HG03469 (cell line): ENCODE data around the gene RRN3.
"Not testable (repeated sequence)": the region's sequence is repeated elsewhere in the genome, so short reads cannot be mapped to it uniquely, and the experiment has no call there.

Source experiments
- ATAC-seq: cut with Tn5 transposase; IDR thresholded peaks from one replicate; pipeline ENCODE4 v1.9.1; 2021; ENCODE audit warnings: mild to moderate bottlenecking, moderate library complexity, moderate number of reproducible peaks; ENCODE audit not compliant: unreplicated experiment

RRN3 gene

DNA sequence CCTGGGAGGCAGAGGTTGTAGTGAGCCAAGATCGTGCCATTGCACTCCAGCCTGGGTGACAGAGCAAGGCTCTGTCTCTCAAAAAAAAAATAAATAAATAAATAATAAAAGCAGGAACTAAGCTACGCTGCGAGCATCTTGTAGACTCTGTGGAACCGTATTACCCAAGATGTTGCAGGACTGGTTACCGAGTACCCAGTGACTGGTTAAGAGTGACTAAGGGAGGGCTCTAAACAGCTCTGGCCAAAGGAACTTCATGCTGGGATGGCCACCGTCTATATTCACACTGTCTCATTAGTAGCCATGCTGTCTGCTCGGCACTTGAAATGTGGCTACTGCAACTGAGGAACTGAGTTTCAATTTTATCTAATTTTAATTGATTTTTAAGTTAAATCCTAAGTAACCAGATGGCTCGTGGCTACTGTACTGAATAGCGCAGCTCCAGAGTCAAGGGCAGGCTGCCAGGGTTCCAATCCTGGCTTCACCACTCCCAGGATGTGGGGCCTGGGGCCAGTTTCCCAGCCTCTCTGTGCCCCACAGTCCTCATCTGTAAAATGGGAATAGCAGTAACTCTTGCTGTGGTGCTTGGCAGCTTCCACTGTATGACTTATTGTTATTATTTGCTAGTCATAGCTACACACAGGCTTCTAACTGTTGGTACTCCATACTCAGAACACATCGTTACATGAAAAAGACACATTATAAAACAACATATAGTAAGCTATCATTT lies 41.2 kb downstream of the RRN3 start:
- no peak for ATAC-seq

DNA sequence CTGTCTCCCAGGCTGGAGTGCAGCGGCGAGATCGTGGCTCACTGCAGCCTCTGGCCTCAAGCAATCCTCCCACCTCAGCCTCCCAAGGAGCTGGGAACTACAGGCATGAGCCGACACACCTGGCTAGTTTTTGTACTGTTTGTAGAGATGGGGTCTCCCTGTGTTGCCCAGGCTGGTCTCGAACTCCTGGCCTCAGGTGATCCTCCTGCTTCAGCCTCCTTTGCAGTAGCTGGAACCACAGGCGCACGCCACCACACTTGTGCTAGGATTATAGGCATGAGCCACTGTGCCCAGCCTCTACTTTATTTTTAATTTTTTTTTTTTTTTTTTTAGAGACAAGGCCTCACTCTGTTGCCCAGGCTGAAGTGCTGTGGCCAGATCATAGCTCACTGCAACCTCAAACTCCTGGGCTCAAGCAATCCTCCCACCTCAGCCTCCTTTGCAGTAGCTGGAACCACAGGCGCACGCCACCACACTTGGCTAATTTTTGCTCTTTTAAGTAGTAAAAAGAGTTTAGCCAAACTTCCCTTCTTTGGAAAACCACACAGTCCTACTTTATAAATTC lies 42.6 kb downstream of the RRN3 start:
- no peak for ATAC-seq

DNA sequence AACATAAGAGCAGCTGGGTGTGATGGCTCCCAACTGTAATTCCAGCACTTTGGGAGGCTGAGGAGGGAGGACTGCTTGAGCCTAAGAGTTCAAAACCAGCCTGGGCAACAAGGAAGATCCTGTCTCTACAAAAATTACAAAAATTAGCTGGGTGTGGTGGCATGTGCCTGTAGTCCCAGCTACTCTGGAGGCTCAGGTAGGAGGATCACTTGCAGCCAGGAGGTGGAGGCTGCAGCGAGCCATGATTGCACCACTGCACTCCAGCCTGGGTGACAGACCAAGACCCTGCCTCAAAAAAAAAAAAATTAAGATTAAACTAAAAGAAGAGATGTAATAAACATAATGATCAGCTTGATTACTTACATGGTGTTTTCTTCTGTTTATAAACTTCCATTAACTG lies 43.6 kb downstream of the RRN3 start:
- not testable (repeated sequence) for ATAC-seq

DNA sequence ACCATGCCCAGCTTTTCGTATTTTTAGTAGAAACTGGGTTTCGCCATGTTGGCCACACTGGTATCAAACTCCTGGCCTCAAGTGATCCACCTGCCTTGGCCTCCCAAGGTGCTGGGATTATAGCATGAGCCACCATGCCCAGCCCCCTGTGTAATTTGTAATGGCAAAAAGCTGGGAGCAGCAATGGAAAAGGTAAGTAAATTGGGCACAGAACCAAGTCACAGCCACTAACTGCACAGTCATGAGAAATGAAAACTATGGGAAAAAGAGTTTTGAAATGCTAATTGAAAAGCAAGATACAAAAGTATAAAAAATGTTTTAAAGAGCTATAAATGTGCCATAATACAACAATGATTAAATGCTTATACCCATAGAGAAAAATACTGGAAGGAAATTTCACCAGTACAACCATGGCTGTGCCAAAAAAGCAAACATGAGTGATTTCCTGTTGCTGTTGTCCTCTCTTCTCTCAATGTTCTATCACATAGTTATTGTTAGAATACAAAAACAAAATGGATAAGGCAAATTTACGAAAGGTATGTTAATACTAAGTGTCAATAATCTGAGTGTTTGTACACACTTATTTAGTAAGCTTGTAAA lies 44.4 kb downstream of the RRN3 start:
- ATAC-seq: no peak

DNA sequence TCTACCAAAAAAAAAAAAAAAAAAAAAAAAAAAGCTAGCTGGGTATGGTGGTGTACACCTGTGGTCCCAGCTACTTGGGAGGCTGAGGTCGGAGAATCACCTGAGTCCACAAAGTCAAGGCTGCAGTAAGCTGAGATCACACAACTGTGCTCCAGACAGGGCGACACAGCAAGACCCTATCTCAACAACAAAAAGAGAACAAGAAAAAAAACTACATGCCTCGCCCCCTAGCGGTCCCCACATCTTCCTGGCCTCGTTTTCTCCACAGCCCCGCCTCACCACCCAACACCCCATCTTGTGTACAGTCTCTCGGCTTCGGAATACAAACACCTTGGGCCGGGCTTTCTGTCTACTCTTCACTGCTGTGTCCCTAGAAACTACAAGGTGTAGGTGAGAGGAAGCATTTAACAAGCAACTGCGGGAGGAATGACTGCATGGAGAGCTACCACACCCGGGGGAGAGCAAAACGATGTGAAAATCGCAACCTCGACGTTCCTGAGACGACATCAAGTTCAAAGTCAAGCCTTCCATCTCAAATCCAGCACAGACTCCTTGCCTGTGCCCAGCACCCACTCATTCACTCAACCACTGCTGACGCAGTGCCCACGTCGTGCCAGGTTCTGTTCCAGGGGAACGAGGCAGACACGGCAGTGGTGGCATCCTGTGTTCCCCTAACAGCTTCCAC lies 47.2 kb downstream of the RRN3 start:
- ATAC-seq: no peak

DNA sequence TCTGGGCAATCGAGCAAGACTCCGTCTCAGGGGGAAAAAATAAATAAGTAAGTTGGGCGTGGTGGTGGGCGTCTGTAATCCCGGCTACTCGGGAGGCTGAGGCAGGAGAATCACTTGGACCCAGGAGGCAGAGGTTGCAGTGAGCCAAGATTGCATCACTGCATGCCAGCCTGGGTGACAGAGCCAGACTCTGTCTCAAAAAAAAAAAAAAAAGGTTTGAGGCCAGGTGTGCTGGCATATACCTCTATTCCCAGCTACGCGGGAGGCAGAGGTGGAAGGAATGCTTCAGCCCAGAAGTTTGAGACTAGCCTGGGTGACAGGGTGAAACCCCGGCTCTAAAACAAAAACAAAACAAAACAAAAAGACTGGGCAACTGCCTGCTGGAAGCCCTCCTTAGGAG lies 48.8 kb downstream of the RRN3 start:
- ATAC-seq: not testable (repeated sequence)

DNA sequence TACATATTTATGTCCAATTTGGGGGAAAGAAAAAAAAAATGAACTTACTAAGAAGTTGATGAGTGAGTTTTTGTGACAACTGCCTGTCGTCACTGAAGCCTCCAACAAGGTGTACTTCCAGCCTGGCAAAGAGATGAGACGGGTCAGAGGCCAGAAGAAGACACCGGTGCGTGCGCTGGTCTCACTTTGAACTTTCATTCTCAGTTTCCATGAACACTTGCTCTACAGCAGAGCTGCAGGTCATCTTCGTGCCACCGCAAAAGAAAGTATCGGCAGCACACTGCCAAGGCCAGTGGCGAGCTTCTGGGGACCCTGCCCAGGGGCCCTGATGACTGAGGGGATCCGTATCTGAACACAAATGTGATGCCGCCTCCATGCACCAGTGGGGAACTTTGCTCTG lies 49.8 kb downstream of the RRN3 start:
- ATAC-seq: no peak

DNA sequence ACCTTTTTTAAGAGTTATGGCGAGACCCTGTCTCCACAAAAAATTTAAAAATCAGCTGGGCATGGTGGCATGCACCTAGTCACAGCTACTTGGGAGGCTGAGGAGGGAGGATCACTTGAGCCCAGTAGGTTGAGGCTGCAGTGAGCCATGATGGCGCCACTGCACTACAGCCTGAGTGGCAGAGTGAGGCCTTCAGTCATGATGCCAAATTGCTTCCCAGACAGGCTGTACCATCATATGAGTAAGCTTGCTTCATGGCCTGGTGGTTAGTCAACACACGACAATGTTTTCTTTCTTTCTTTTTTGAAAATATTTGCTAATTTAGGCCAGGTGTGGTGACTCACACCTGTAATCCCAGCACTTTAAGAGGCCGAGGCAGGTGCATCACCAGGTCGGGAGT lies 50.7 kb downstream of the RRN3 start:
- ATAC-seq: no peak

DNA sequence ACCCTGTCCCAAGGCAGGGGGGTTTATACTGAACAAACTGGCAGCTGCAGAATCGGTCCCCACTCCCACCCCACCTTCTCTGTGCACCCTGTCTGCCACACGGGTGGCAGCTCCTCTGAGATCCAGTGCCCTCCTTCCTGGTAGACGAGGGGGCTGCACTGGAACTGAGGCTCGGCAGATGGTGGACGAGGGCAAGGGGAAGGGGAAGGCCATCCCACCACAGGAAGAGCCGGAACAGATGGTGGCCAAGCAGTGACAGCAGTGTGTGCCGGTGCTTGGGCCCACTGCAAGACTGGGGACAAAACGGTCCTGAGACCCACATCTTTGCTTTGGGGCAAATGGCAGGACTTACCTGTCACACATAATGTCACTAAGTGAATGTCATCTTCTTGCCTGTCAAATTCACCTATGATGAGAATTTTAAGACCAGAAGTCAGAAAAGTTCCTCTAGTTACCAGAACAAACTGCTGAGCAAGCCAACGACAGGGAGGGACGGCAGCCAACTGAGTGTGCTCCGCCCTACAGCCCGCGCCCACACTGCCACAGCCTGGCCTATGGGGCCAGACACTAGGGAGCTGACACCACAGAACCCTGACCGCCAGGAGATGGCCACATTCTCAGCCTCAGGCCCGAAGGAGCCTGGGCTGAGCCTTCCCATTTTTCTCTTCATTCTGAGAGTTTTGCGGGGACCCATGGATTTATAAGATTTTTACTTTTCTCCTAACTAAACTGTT lies 52.6 kb downstream of the RRN3 start:
- no peak for ATAC-seq

DNA sequence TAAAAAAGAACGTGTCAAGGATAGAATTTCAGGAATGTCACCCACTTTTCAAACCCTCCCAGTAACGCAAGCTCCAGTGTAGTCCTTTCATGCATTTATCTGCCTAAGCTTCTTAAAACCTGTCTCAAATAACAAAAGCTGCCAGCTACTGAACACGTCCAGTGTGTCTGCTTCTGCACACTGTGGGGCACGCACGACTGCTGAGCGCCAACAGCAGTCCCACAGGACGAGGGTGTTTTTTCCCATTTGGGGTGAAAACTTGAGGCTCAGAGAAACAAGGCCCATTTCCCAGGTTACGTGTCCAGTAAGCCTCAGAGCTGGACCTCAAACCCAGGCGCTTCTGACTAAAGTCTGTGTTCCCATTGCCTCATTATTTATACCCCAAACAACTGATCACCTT lies 55.4 kb downstream of the RRN3 start:
- no peak for ATAC-seq

DNA sequence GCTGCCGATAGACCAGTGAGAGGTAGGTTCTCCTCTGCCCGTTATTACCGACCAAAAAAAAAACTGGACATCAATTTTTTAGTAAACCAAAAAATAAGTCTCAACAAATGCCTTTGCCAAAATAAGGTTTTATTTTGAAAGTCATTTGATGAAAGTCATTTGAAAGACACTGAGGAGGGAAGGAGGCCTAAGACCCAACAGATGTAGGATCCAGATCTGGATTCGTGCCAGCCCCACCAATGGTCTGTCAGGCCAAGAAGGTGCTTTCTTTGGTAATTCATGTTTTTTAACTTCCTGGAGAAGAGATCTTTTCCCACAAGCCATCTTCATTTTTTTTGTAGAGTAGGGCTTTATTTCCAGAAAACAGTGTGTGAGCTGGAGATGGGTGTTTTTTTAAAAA lies 56.3 kb downstream of the RRN3 start:
- no peak for ATAC-seq

DNA sequence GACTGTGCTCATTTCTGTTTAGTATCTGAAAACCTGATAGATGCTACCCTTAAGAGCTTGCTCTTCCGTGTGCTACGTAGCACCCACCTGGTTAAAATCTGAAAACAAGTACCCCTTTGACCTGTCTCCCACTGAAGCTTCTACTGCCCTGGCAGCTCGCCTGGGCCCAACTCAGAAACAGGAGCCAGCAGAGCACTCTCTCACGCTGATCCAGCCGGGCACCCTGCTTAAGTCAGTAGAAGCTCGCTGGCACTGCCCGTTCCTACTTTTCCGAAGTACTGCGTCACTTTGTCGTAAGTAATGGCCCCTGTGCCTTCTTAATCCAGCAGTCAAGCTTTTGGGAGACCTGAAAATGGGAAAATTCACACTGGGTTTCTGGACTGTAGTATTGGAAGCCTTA lies 57.1 kb downstream of the RRN3 start:
- no peak for ATAC-seq

DNA sequence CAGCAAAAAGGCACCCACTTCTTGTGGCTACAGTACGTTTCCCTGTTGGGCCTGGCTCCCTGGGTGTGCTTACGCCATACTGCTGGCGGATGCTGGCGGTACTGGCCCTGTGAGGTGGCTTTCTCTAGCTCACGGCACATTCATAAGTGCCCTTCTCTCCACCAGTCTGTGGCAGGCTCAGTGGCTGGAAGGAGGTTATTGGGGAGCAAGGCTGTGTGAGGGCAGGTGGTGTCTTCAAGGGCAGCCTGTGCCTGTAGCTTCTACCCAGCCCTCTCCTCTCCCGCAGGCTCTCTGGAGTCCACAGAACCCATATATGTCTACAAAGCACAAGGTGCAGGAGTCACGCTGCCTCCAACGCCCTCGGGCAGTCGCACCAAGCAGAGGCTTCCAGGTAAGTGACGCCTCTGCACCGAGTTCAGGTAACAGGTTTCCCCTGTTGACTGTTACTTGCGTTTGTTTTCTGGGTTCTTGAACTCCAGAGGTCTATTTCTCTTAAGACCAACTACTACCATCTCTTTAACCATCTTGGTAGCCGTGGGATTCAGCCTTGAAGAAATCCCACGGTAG lies 58.8 kb downstream of the RRN3 start:
- no peak for ATAC-seq

DNA sequence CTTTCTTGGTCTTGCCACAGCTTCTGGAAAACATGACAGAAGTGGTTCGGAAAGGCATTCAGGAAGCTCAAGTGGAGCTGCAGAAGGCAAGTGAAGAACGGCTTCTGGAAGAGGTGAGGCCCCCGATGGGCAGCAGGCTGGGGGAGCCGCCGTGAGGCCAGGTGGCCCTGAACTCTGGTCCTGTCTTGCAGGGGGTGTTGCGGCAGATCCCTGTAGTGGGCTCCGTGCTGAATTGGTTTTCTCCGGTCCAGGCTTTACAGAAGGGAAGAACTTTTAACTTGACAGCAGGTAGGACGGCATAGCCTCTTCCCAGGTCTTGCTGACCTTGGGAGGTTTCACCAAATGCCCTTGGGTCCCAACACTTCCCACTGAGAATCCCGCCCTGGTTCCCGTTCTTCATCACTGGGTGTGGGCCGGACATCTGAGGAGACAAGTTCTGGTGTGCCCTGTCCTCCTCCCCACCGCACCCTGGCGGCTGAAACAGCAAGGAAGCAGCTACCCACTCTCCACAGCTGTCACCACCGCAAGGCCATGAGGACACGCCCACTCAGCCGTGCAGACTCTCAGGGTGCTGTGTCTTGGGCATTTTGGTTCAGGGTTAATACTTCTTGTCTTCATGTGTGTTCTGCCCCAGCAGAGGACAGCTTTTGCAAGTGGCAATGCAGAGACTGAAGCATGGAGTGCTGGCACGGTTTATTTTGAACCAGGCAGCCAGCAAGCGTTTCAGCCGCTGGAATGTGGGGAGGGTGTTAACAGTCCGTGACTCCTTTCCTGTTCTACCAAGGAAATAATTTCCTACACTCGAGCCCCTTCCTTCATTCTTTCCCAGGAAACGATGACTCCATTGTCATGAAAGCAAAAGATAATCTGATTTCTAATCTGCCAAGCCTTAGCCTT lies 59.6 kb downstream of the RRN3 start:
- ATAC-seq: no peak

DNA sequence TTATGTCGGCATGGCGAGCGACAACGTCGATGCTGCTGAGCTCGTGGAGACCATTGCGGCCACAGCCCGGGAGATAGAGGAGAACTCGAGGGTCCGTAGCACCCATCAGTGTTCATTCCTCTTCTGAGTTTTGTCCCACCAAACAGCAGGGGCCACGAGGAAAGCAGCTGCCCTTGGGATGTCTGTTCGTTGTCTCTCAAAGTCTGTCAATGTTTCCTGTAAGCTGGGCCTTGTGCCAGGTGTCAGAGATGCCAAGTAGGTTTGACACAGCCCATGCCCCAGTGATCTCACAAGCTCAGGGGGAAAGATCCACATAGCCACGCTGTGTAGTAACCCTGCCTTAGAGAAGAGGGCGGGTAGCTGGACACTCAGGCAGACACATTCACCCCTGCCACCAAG lies 60.8 kb downstream of the RRN3 start:
- no peak for ATAC-seq

DNA sequence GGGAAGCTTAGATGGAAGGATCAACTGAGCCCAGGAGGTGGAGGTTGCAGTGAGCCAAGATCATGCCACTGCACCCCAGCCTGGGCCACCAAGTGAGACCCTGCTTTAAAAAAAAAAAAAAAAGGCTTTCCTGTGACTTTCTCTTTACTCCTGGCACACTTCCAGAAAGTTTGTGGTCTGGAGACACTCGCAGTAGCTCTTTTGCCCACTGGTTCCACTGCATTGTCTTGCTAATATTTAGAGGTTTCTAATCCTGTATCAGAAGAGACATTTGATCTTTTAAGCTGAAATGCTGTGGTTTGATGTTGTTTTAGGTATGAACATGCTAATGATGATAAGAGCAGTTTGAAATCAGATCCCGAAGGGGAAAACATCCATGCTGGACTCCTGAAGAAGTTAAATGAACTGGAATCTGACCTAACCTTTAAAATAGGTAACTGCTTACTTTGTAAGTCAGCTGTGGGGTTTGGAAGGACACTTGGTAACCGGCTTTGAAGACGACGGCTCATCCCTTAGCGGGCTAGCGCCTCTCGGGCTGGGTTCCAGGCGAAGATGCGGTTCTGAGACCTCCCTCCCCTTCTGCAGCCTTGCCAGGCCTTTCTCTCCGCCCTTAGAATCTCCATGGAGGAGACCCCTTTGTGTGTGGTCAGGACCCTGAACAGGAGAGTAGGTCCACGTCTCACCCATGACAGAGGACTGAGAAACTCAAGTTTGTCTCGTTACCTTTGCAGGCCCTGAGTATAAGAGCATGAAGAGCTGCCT lies 61.3 kb downstream of the RRN3 start:
- no peak for ATAC-seq

DNA sequence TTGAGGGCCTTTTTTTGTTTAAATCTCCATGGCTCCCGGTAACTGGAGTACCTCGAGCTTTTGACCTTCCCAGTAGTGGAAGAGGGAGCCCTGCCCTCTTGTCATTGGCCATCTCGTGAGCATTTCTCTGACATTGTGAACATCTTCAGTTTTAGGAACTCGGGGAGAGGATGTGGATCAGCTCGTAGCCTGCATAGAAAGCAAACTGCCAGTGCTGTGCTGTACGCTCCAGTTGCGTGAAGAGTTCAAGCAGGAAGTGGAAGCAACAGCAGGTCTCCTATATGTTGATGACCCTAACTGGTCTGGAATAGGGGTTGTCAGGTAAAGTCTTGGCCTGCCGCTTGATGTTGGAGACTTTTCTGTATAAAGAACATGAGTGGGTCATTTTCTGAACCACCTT lies 62.5 kb downstream of the RRN3 start:
- no peak for ATAC-seq

DNA sequence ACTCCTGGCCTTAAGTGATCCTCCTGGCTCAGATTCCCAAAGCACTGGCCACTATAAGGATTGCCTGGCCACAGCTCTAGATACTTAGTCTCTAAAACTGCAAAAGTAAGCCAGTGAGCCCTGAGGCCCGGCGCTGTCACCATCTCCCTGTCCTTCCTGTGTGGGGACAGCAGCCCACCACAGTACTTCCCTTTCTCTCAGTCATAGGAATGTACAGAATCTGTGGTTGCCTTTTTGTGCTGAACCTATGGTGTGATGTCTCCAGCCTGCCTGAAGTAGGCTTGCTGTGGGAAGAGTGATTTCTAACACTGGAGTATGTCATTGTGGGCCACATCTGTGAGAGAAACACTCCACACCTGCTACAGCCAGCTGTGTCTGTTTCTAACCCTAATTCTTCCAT lies 62.9 kb downstream of the RRN3 start:
- ATAC-seq: no peak

DNA sequence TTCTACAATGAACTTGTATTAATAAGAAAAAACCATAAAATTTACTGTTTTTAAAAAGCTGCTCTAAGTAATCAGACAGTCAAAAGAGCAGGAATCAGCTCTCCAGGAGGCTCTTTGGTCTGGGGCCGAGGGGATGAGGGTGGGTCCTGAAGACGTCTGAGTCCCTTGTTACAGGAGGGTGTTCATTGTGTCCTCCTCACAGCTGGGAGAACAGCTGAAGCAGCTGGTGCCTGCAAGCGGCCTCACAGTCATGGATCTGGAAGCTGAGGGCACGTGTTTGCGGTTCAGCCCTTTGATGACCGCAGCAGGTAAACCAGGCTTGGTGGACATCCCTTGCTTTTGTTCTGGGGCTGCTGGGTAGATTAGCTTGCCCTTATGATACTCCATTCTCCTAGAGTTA lies 64.3 kb downstream of the RRN3 start:
- not testable (repeated sequence) for ATAC-seq
